OCI-M1 (cell line): ENCODE data around the gene WDR77.

Experiments used
- DNase-seq: peaks from one replicate; lab custom pipeline; 2025; lab: John Stamatoyannopoulos, UW

The WDR77 gene

DNA sequence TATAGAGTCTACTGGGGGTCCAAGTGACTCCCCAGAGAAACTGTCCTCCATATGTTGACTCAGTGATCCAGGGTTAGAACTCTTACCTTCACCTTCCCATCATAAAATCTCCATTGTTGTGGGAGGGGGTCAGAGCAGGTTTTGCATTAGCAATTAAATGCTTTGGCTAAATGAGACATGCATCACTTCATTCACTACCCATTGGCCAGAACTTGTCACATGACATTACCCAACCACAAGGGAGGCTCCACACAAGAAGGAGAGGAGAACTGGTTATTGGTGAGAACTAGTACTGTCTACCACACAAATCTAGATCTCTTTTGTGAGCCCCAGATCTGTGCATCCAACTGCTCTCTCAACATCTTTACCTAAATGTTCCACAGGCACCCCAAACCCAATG is 20.5 kb upstream of the WDR77 start:
- no peak for DNase-seq

DNA sequence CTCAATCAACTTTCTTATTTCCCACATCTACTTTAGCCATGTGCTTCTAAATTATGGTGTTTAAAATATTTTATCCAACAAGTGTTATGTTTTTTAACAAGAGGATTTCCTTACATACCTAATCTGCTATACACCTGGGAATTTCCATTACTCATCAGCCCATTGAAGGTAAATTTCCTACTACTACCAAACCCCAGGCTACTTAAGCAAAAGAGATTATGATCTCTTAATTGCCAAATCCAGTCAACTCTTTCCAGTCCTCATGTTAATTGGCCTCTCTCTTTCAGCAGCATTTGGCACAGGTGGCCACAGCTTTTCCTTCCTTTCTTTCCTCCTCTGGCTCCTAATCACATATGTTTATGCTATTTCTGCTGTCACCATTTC is 19.7 kb upstream of the WDR77 start:
- DNase-seq: no peak

GRCh38 chr1:111467865-111468716 is 19.0 kb upstream of the WDR77 start:
- DNase-seq: peak; percentile 62

GRCh38 chr1:111466480-111466879 is 17.4 kb upstream of the WDR77 start:
- DNase-seq: no peak

- no peak for DNase-seq
Measured at GRCh38 chr1:111465754-111466153, 16.7 kb upstream of the WDR77 start.

DNA sequence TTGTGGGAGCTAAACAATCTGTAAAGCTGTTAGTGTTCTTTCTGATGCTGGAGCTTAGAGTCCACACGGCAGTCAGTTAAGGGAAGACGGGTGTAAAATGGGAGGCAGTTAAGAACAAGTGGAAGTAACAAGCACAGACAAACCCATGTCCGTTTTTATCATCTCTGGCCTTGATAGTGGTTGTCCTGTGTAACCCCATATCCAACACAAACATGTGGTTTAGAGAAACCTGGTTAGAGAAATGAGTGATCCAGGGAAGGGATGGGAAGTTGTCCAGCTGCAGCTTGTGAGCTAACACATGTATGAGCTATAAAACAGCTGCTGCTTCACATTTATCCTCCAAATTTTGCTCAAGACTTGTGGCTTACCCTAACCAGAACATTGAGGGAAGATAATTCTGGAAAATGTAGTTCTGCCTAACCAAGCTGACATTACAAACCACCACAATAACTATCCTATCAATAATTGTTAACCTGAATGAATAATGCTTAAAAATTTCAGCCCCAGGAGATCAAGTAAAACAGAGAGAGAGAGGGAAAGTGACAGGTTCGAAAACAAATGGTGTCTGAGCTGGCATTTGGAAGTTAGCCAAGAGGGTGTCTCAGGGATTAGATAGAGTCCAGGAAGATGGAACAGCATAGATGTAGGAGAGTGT is 14.1 kb upstream of the WDR77 start:
- peak; percentile 73 for DNase-seq

GRCh38 chr1:111462370-111463028 is 13.4 kb upstream of the WDR77 start:
- no peak for DNase-seq

GRCh38 chr1:111461765-111462164 is 12.7 kb upstream of the WDR77 start:
- DNase-seq: no peak

- no peak for DNase-seq
Measured at GRCh38 chr1:111455642-111456031, 6.6 kb upstream of the WDR77 start.

DNA sequence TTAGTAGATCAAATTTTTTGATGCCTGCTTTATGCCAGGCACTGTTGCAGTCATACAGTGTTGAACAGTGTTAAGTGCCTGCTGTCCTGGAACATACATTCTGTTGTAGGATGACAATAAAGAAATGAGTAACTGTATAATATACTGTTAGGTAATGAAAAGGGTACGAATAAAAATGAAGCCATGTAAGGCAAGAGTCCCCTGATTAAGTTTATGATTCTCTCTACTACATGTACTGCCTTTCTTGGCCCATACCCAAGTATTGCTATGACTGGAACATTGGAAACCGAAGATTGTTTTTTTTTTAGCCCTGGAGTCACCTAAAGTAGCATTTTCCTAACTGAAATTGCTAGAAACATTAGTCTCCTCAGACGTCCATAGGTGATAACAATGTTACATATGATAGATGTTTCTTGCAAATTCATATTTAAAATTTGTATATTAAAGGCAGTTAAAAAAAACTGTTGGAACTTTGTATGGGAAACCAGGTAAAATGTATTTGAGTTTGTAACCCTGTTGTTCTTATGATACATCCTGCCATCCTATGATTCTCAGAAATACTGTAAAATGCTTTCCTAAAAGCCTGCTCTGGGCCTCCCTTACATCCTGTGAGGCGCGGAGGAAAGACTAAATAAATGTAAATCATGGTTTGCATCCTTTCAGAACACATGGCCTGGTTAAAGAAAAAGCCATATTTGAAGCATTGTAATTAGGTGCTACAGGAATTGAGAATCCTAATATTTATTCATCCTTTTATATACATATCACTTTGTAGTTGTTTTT is 6.0 kb upstream of the WDR77 start:
- DNase-seq: no peak

GRCh38 chr1:111453706-111454105 is 4.7 kb upstream of the WDR77 start:
- DNase-seq: no peak

DNA sequence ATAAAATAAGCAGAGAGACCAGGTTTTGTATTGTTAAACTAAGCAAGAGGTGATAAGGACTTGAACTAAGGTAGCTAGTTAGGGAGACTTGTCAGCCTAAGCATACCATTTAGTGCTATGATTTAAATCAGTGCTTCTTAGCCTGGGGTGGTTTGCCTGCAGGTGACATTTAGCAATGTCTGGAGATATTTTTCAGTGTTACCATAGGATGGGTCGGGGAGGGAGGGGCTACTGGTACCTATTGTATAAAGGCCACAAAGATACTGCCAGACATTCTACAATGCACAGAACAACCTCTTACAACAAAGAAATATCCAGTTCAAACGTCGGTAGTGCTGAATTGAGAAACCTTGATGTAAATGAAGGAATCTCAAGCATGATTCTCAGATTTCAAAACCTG is 3.5 kb upstream of the WDR77 start:
- DNase-seq: no peak

DNA sequence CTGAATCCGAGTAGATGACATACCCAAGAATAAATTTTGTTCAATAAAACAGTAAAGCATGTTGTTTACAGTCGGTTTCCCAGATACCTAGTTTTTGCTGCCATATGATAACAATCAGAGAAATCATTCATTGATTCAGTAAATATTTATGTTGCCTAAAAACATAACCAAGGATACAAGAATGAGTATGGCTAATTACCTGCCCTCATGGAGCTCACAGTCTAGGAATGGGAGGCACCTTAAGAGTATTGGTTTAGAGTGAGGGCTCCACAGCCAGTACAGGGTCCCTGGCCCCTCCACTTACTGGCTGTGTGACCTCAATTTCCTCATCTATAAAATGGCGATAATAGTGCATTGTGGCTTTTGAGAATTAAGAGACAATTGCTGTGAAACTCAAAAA is 1.1 kb upstream of the WDR77 start:
- DNase-seq: no peak

DNA sequence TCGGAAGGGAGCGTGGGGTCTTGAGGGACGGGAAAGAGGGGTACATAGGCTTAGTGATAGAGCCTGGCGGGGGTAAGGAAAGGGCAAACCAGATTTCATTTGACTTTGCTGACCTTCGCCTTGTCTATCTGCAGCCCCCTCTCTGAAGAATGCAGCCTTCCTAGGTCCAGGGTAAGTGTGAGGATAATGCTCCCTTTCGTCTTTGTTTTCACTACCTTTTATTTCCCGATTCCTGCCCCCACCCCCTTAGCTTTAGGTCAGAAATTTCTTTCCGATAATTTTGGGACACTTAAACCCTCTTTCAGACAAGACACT is 604 bp upstream of the WDR77 start:
- DNase-seq: peak; percentile 50

DNA sequence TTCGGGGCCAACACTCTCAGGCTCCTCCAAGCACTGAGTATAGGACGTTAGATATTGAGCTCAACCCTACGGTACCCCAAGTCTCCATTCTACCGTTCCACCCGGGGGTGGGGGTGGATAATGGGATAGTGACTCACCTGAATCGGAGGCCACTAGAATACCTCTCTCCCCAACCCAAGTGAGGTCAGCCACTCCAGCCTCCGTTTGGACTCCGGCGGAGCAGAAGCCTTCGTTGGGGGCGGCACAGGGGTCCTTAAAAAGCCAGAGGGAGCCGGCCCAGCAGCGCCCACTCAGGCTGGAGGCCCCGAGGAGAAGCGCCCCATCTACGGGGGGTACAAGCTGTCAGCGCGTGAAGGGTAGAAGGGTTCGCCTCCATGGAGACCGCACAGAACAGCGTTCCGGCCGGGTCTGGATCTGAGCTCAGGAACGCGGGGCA is 556 bp downstream of the WDR77 start:
- no peak for DNase-seq

DNA sequence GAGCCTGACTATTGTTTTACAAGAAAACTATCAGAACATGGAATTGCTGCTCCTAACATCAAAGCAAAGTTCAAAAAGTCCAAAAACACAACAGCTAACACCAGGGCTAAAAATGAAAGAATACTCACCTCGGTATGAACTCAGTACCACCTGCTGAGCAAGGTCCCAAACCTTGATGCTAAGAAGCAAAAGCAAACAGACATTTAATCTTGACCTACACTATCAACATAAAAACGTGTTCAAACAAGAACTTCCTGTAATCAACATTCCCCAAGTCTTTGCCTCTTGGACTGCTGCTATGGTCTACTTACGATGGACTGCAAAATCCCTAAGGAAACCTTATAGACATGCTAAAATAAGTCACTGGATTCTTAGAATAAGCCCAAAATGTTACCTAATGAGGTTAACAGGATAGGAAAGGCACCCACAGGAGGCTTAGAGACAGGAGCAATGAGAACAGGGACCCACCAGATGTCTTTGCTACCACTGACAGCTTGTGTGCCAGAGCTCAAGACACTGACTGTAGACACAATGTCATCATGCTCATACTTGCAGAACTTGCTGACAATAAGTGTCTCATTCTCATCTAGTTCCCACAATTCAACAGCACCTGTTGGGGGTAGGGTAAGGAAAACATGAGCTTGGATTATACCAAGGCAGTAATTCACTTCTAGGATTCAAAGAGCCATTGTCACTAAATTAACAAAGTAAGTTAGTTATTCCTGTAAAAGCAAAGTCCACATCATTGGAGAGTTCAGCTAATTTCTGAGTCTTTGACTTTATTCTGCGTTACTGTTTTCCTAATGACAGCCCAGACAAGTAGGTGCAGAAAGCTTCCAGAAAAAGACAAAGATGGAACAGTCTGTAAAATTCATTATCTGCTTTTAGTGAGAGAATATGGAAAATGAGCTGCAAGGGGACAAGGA is 1.8 kb downstream of the WDR77 start:
- DNase-seq: no peak

- DNase-seq: no peak
Measured at GRCh38 chr1:111446546-111446945, 2.5 kb downstream of the WDR77 start.

GRCh38 chr1:111444031-111444430 is 5.0 kb downstream of the WDR77 start:
- DNase-seq: no peak

GRCh38 chr1:111442457-111442856 is 6.6 kb downstream of the WDR77 start:
- DNase-seq: no peak

DNA sequence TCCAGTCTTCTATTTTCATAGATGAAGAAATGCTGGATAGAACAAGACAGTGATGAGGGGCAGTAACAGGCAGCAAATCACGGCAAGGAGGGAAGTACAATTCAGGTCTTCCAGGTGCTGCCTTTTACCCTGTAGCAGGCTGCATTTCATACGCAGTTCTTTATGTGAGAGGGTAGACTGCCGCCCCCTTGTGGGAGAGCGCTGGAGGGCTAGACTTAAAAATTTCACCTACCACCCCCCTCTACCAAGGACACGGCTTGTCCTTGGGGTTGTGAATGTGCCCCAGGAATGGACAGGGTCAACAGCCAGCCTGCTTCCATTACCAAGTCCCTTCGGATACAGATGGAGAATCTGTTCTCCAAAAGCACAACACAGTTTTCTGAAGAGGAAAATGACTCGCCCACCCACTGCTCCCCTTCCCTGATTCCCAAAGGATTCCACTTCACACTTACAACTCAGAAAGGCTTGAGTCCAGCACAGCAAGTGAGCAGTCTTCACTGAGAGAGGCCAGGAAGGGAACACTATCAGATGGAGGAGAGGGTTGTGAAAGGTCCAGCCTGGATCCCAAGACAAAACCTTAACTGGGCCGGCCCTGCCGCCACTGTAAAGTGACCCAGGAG is 7.4 kb downstream of the WDR77 start:
- DNase-seq: peak; percentile 25
